Activated CD4-positive, alpha-beta T cell treated with anti-CD3 and anti-CD28 coated beads for 24 hours (primary cell): ENCODE measurements around the gene PWP2.
"Not testable (repeated sequence)": the region's sequence is repeated elsewhere in the genome, so short reads cannot be mapped to it uniquely, and the experiment has no call there.

Experiments used
- DNase-seq, 2 donors: peaks; one replicate each; pipeline ENCODE4 v3.0.0-alpha.2; 2020; ENCODE audit warnings: low read depth in 2 of 2

PWP2 gene

GRCh38 chr21:44083631-44084291, 23.4 kb upstream of the PWP2 start:
- peak in 1 of 2 donors; percentile 34 for DNase-seq

GRCh38 chr21:44084496-44085241, 22.5 kb upstream of the PWP2 start:
- DNase-seq: no peak

GRCh38 chr21:44085491-44086321, 21.5 kb upstream of the PWP2 start:
- DNase-seq: no peak

- no peak for DNase-seq
Measured at GRCh38 chr21:44086636-44087425, 20.4 kb upstream of the PWP2 start.

GRCh38 chr21:44087426-44088400, 19.5 kb upstream of the PWP2 start:
- DNase-seq: no peak

GRCh38 chr21:44088401-44088780, 18.8 kb upstream of the PWP2 start:
- DNase-seq: no peak

GRCh38 chr21:44089001-44089911, 17.9 kb upstream of the PWP2 start:
- DNase-seq: no peak

- DNase-seq: no peak
Measured at GRCh38 chr21:44090325-44090724, 16.9 kb upstream of the PWP2 start.

GRCh38 chr21:44092211-44092610, 15.0 kb upstream of the PWP2 start:
- DNase-seq: no peak

GRCh38 chr21:44093761-44094160, 13.4 kb upstream of the PWP2 start:
- DNase-seq: no peak

GRCh38 chr21:44094832-44095231, 12.4 kb upstream of the PWP2 start:
- DNase-seq: no peak

GRCh38 chr21:44098507-44098906, 8.7 kb upstream of the PWP2 start:
- DNase-seq: not testable (repeated sequence)

GRCh38 chr21:44098964-44099363, 8.2 kb upstream of the PWP2 start:
- DNase-seq: not testable (repeated sequence)

GRCh38 chr21:44107589-44107988, 390 bp downstream of the PWP2 start:
- DNase-seq: not testable (repeated sequence)

GRCh38 chr21:44113702-44114371, 6.6 kb downstream of the PWP2 start:
- DNase-seq: not testable (repeated sequence)

- not testable (repeated sequence) for DNase-seq
Measured at GRCh38 chr21:44122131-44122530, 14.9 kb downstream of the PWP2 start.

- not testable (repeated sequence) for DNase-seq
Measured at GRCh38 chr21:44127827-44128226, 20.6 kb downstream of the PWP2 start.

GRCh38 chr21:44133715-44134057, 26.5 kb downstream of the PWP2 start:
- DNase-seq: not testable (repeated sequence)

GRCh38 chr21:44134732-44135131, 27.5 kb downstream of the PWP2 start:
- DNase-seq: not testable (repeated sequence)
